ENCODE results near the gene AGBL3. TPM values are rescaled to one million over a fixed set of nuclear protein-coding genes. Genes with fewer than 3 reads are reported as not detected.

AGBL3 gene
- total and polyA plus RNA-seq, 2 of the 8 experiments (the other 6 are each of a cell fraction or from before 2014, with no cell fraction given): 1.1 to 1.9 TPM

DNA sequence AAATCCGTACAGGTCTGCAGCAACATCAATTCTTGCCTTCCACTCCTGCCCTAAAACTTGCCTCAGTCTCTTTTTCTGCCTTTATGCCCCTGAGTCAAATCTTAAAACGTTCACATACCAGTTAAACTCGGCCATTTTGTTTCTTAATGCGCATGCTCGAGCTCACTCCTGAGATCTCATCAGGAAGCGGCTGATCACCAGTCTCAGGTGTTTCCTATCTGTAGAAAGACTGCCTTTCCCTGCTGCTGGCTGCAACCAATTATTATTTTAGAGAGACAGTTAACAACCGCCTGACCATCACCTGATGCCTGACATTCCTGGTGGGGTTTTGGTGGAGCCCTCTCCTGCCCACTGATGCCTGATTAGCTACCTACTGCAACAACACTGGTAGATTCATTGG, 91.3 kb downstream of the AGBL3 start:
- Histone ChIP-seq H3K79me1 (ENCODE audit: low read depth, low read length) (no peaks in the 10 kb centered on the region), H3K23ac (ENCODE audit: insufficient read length) (no peak overlapping the region), H2BK5ac (ENCODE audit: low read depth, low read length) (peak overlapping the region; percentile 35; the same call in 1 of the 2 replicates), H3K9ac (replicated peaks in 1 of 4; ENCODE audit: extremely low read depth in 1 of 4, low read depth in 3 of 4, low read length in 3 of 4) (no peak overlapping the region), H3K4me2 (ENCODE audit: insufficient read depth in 1 of 2, low read depth in 2 of 2, low read length in 2 of 2) (peak overlapping the region; percentile 16 to 49; a peak in 3 of 4 replicates), H3K56ac (replicated peaks; ENCODE audit: insufficient read length, low read depth, low read length) (no peak overlapping the region), H4K8ac (ENCODE audit: extremely low read depth, insufficient read depth, low read length) (no peak overlapping the region), H3K4me3 (ENCODE audit: extremely low read depth in 1 of 4, insufficient read depth in 2 of 4, low read depth in 3 of 4, low read length in 4 of 4) (peak overlapping the region in 1 of 4 experiments; percentile 22; a peak in 2 of 8 replicates), H3K79me2 (ENCODE audit: control insufficient read depth in 1 of 2, insufficient read depth in 2 of 2, low read length in 2 of 2) (no peaks in the 10 kb centered on the region), H3K18ac (ENCODE audit: extremely low read depth, low read length) (no peak overlapping the region), H3K27ac (ENCODE audit: low read depth, low read length) (peak overlapping the region; percentile 20; the same call in 1 of the 2 replicates), H3K27me3 (replicated peaks in 1 of 4; ENCODE audit: control insufficient read depth in 3 of 4, extremely low read depth in 1 of 4, insufficient read depth in 3 of 4, low read length in 3 of 4) (peaks cover 0 to 1% (median 0%) of the 10 kb centered on the region in 4 experiments; a peak in 1 of 7 replicates), H2AFZ (ENCODE audit: low read length) (peak overlapping the region; percentile 87), H3K4me1 (replicated peaks in 1 of 4; ENCODE audit: control insufficient read depth in 3 of 4, insufficient read depth in 4 of 4, low read length in 3 of 4) (peaks cover 2 to 15% (median 11%) of the 10 kb centered on the region in 4 experiments; a peak in 5 of 7 replicates), H4K20me1 (replicated peaks in 1 of 2; ENCODE audit: control insufficient read depth in 1 of 2, insufficient read depth in 2 of 2, low read length in 2 of 2) (no peaks in the 10 kb centered on the region), H3K4ac (replicated peaks; ENCODE audit: insufficient read length, low read depth, low read length) (no peak overlapping the region), H2BK12ac (ENCODE audit: low read depth, low read length) (peak overlapping the region; percentile 51), H3K23me2 (ENCODE audit: low read depth, low read length) (no peaks in the 10 kb centered on the region), H2BK20ac (ENCODE audit: low read length) (peak overlapping the region; percentile 89; the same call in 1 of the 2 replicates), H2BK15ac (ENCODE audit: low read length) (no peak overlapping the region), H4K91ac (replicated peaks; ENCODE audit: insufficient read length, low read length) (peak overlapping the region; percentile 82), H3K9me3 (ENCODE audit: insufficient read depth in 2 of 2, low read depth in 1 of 2, low read length in 1 of 2) (peaks cover 0 to 6% of the 10 kb centered on the region in 2 experiments; a peak in 1 of 4 replicates), H2AK5ac (ENCODE audit: low read depth, low read length) (no peak overlapping the region), H2BK120ac (replicated peaks; ENCODE audit: low read depth, low read length) (no peak overlapping the region), H3K36me3 (ENCODE audit: control insufficient read depth in 2 of 4, insufficient read depth in 4 of 4, low read length in 3 of 4) (peaks cover 0 to 4% (median 0%) of the 10 kb centered on the region in 4 experiments; a peak in 2 of 8 replicates), H3K14ac (ENCODE audit: insufficient read length) (no peak overlapping the region), H4K5ac (ENCODE audit: insufficient read length, low read depth, low read length) (no peak overlapping the region)
- POLR2A ChIA-PET (ENCODE audit: partially characterized antibody): interaction anchor here (1.5 to 2.5 kb wide), 2 partner anchors 91 to 92 kb away, joined by 3 to 7 read pairs; partner anchors contain the start of gene AGBL3
- 0 out of 2 replicates have a peak, but pooled peaks have one; percentile 8 for TF ChIP-seq TAF1 (IDR thresholded peaks at IDR 0.05; ENCODE audit: low read depth, low read length)
- peak; percentile 79 for TF ChIP-seq YY1 (IDR thresholded peaks at IDR 0.05; ENCODE audit: low read depth, low read length)
- no peak for TF ChIP-seq SRF (IDR thresholded peaks at IDR 0.05; ENCODE audit: low read depth, low read length)
- FAIRE-seq: no peak
- DNase-seq (ENCODE audit: low read depth in 1 of 2, low spot score in 2 of 2): no peak
- CTCF ChIA-PET (ENCODE audit: partially characterized antibody): interaction anchor here (1.1 kb wide), 1 partner anchor 13 kb away, joined by 3 read pairs; no protein-coding TSS in a partner anchor
- 53% methylated on average over 7 of the region's 7 CpGs; no CpG with 5 or more reads in 1 of the 2 experiments for WGBS, 2 experiments (ENCODE audit: extremely low coverage in 1 of 2, insufficient coverage in 1 of 2, insufficient read length in 1 of 2, insufficient replicate concordance in 2 of 2, low coverage in 1 of 2, low lambda C conversion rate in 2 of 2, missing lambda C conversion rate in 1 of 2)

All from H1 (cell line).